GM21825 (cell line): Measurements from ENCODE around the gene ZNF32.

ENCODE experiments used
- ATAC-seq: cut with Tn5 transposase; IDR thresholded peaks from one replicate; pipeline ENCODE4 v1.9.1; 2021; ENCODE audit warnings: mild to moderate bottlenecking, moderate library complexity; ENCODE audit not compliant: unreplicated experiment

Gene ZNF32

GRCh38 chr10:43681220-43681619 is 32.5 kb upstream of the ZNF32 start:
- ATAC-seq = no peak

GRCh38 chr10:43680035-43680434 is 31.4 kb upstream of the ZNF32 start:
- ATAC-seq = no peak

- ATAC-seq = no peak
Measured at GRCh38 chr10:43679509-43679908, 30.8 kb upstream of the ZNF32 start.

GRCh38 chr10:43678654-43679053 is 30.0 kb upstream of the ZNF32 start:
- ATAC-seq = no peak

- ATAC-seq = no peak
Measured at GRCh38 chr10:43676901-43677300, 28.2 kb upstream of the ZNF32 start.

GRCh38 chr10:43676331-43676730 is 27.6 kb upstream of the ZNF32 start:
- ATAC-seq = no peak

GRCh38 chr10:43674553-43675210 is 26.0 kb upstream of the ZNF32 start:
- no peak for ATAC-seq

- no peak for ATAC-seq
Measured at GRCh38 chr10:43673471-43673870, 24.8 kb upstream of the ZNF32 start.

GRCh38 chr10:43671659-43672531 is 23.2 kb upstream of the ZNF32 start:
- no peak for ATAC-seq

- ATAC-seq = no peak
Measured at GRCh38 chr10:43669386-43669785, 20.7 kb upstream of the ZNF32 start.

GRCh38 chr10:43667761-43668386 is 19.2 kb upstream of the ZNF32 start:
- ATAC-seq = no peak

- no peak for ATAC-seq
Measured at GRCh38 chr10:43667317-43667731, 18.6 kb upstream of the ZNF32 start.

- ATAC-seq = no peak
Measured at GRCh38 chr10:43666552-43666951, 17.9 kb upstream of the ZNF32 start.

- no peak for ATAC-seq
Measured at GRCh38 chr10:43665054-43665453, 16.4 kb upstream of the ZNF32 start.

GRCh38 chr10:43658227-43658626 is 9.5 kb upstream of the ZNF32 start:
- ATAC-seq = no peak

GRCh38 chr10:43655311-43655710 is 6.6 kb upstream of the ZNF32 start:
- no peak for ATAC-seq

- no peak for ATAC-seq
Measured at GRCh38 chr10:43653746-43654145, 5.1 kb upstream of the ZNF32 start.

GRCh38 chr10:43649185-43649523 is 473 bp upstream of the ZNF32 start:
- ATAC-seq = no peak

- no peak for ATAC-seq
Measured at GRCh38 chr10:43648095-43648397, 635 bp downstream of the ZNF32 start.

GRCh38 chr10:43647576-43647975 is 1.1 kb downstream of the ZNF32 start:
- no peak for ATAC-seq

GRCh38 chr10:43645866-43646265 is 2.8 kb downstream of the ZNF32 start:
- no peak for ATAC-seq

- ATAC-seq = no peak
Measured at GRCh38 chr10:43644252-43644651, 4.4 kb downstream of the ZNF32 start.
